Naive thymus-derived CD8-positive, alpha-beta T cell (primary cell): Measurements from ENCODE around the gene TGFA. TPM values are rescaled to one million over a fixed set of nuclear protein-coding genes. Genes with fewer than 3 reads are reported as not detected.
A peak's percentile ranks its signal among the peaks of the same experiment; 100 is the strongest.

ENCODE experiments used
- ATAC-seq, 2 donors: fragments of 150-1000 bp; cut with Tn5 transposase in 1 of 2; sonication (Bioruptor Pico), chemical (Tn5 transposase) in 1 of 2; 1 replicate in 1 of 2; 2 replicates in 1 of 2; pipeline ENCODE4 v1.10.0; 2021; ENCODE audit warnings: mild to moderate bottlenecking in 2 of 2, moderate library complexity in 2 of 2
- POLR2A ChIA-PET: fragments of 350-600 bp; sonication (Branson Sonifier 250); formaldehyde crosslinking; loops from one replicate; lab custom pipeline; 2021; ENCODE audit warnings: antibody characterized with exemption; lab: Charles Lee
- DNase-seq, 10 donors: peaks; one replicate each; pipeline versions ENCODE4 v3.0.0 to v3.0.0-alpha.2; 2020 to 2022
- H3K27ac Mint-ChIP-seq, 10 donors: one replicate each; pipeline ENCODE4 v1.8.0; 2020 to 2022; ENCODE audit warnings: mild to moderate bottlenecking in 10 of 10, mixed read lengths in 10 of 10, moderate library complexity in 4 of 10, inconsistent platforms in 1 of 10
- H3K27me3 Mint-ChIP-seq, 5 donors: one replicate each; pipeline ENCODE4 v1.8.0; 2021 to 2022; ENCODE audit warnings: mixed read lengths in 5 of 5
- H3K36me3 Mint-ChIP-seq, 3 donors: one replicate each; pipeline ENCODE4 v1.8.0; 2020 to 2022; ENCODE audit warnings: mixed read lengths in 3 of 3, mild to moderate bottlenecking in 2 of 3, inconsistent platforms in 1 of 3
- H3K4me1 Mint-ChIP-seq, 4 donors: one replicate each; pipeline ENCODE4 v1.8.0; 2021 to 2022; ENCODE audit warnings: mixed read lengths in 4 of 4
- H3K4me3 Mint-ChIP-seq, 10 donors: one replicate each; pipeline ENCODE4 v1.8.0; 2020 to 2022; ENCODE audit warnings: mild to moderate bottlenecking in 10 of 10, mixed read lengths in 10 of 10, moderate library complexity in 6 of 10, inconsistent platforms in 1 of 10
- H3K9me3 Mint-ChIP-seq, 9 donors: one replicate each; pipeline ENCODE4 v1.8.0; 2020 to 2022; ENCODE audit warnings: mixed read lengths in 9 of 9, mild to moderate bottlenecking in 3 of 9, inconsistent platforms in 1 of 9, moderate library complexity in 1 of 9
- polyA plus RNA-seq, 3 donors: library from polyadenylated mRNA; unstranded; fragments of 300-500 nt; fragmentation: Illumina TruSeq; gene quantifications; one replicate each; pipeline ENCODE4 v1.2.3, GENCODE V29; 2021
- total RNA-seq, 8 experiments: library from RNA in 2 of 8; stranded (reverse) in 2 of 8; gene quantifications; one replicate each; pipeline ENCODE4 v1.2.3 and lab custom pipeline; 2021 to 2026

The TGFA gene
- total and polyA plus RNA-seq, 5 experiments from 2014 or later = 0.61 to 1.5 (median 0.76) TPM

GRCh38 chr2:70529610-70530009 lies 24.0 kb downstream of the TGFA start:
- Mint-ChIP-seq H3K9me3 (peaks cover 0 to 2% (median 0%) of the 10 kb centered on the region in 9 donors), H3K27ac (peak overlapping the region in 2 of 10 donors; percentile 19 to 71), H3K36me3 (peaks cover 0 to 7% (median 4%) of the 10 kb centered on the region in 3 donors), H3K4me1 (peaks cover 0 to 30% (median 3%) of the 10 kb centered on the region in 4 donors), H3K4me3 (no peak overlapping the region), H3K27me3 (no peaks in the 10 kb centered on the region)
- DNase-seq = no peak
- no peak for ATAC-seq
- POLR2A ChIA-PET = no interaction called here

GRCh38 chr2:70528929-70529328 lies 24.7 kb downstream of the TGFA start:
- H3K27ac Mint-ChIP-seq = no peak overlapping the region
- DNase-seq (no peak), ATAC-seq (no peak)
- H3K36me3 Mint-ChIP-seq = peaks cover 0 to 7% (median 4%) of the 10 kb centered on the region in 3 donors
- no peaks in the 10 kb centered on the region for H3K27me3 Mint-ChIP-seq
- H3K4me3 Mint-ChIP-seq = no peak overlapping the region
- POLR2A ChIA-PET = no interaction called here
- H3K4me1 Mint-ChIP-seq = peaks cover 6 to 34% (median 10%) of the 10 kb centered on the region in 4 donors
- H3K9me3 Mint-ChIP-seq = peaks cover 0 to 2% (median 0%) of the 10 kb centered on the region in 9 donors

- peaks cover 0 to 7% (median 4%) of the 10 kb centered on the region in 3 donors for H3K36me3 Mint-ChIP-seq
- H3K4me1 Mint-ChIP-seq = peaks cover 12 to 36% (median 17%) of the 10 kb centered on the region in 4 donors
- H3K4me3 Mint-ChIP-seq = no peak overlapping the region
- DNase-seq (no peak), ATAC-seq (no peak)
- H3K27me3 Mint-ChIP-seq = no peaks in the 10 kb centered on the region
- POLR2A ChIA-PET = no interaction called here
- H3K27ac Mint-ChIP-seq = peak overlapping the region in 1 of 10 donors; percentile 11
- H3K9me3 Mint-ChIP-seq = peaks cover 0 to 2% (median 0%) of the 10 kb centered on the region in 9 donors
Measured at GRCh38 chr2:70528276-70528675, 25.4 kb downstream of the TGFA start.

GRCh38 chr2:70527447-70528080 lies 26.1 kb downstream of the TGFA start:
- DNase-seq (no peak), ATAC-seq (no peak)
- H3K9me3 Mint-ChIP-seq = peaks cover 0 to 2% (median 0%) of the 10 kb centered on the region in 9 donors
- no peak overlapping the region for H3K4me3 Mint-ChIP-seq
- peaks cover 0 to 7% (median 4%) of the 10 kb centered on the region in 3 donors for H3K36me3 Mint-ChIP-seq
- H3K27ac Mint-ChIP-seq = no peak overlapping the region
- peaks cover 13 to 39% (median 19%) of the 10 kb centered on the region in 4 donors for H3K4me1 Mint-ChIP-seq
- POLR2A ChIA-PET = no interaction called here
- H3K27me3 Mint-ChIP-seq = no peaks in the 10 kb centered on the region

GRCh38 chr2:70526126-70526525 lies 27.5 kb downstream of the TGFA start:
- no peak for ATAC-seq
- peaks cover 13 to 31% (median 19%) of the 10 kb centered on the region in 4 donors for H3K4me1 Mint-ChIP-seq
- H3K27ac Mint-ChIP-seq = peak overlapping the region in 2 of 10 donors; percentile 40 to 69
- no peak overlapping the region for H3K4me3 Mint-ChIP-seq
- H3K9me3 Mint-ChIP-seq = no peaks in the 10 kb centered on the region
- H3K36me3 Mint-ChIP-seq = no peaks in the 10 kb centered on the region
- DNase-seq = no peak
- POLR2A ChIA-PET = no interaction called here
- H3K27me3 Mint-ChIP-seq = no peaks in the 10 kb centered on the region

DNA sequence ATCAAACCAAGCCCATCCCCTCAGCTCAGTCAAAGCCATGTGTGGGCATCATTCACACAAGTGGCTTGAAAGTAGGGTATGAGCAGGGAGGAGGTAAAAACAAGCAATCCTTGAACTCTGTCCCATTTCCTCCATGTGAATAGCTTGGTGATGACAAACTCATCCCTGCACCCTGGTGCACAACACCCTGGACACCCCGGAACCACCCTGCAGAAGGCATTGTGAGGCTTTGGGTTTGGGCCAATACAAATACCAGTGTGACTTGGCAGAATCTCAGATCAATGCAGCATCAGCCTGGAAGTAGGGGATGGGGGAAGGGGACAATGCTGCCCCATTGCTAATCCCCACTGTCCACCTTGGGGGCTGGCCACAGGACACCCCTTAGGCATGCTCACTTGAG lies 28.6 kb downstream of the TGFA start:
- peaks cover 13 to 31% (median 19%) of the 10 kb centered on the region in 4 donors for H3K4me1 Mint-ChIP-seq

DNA sequence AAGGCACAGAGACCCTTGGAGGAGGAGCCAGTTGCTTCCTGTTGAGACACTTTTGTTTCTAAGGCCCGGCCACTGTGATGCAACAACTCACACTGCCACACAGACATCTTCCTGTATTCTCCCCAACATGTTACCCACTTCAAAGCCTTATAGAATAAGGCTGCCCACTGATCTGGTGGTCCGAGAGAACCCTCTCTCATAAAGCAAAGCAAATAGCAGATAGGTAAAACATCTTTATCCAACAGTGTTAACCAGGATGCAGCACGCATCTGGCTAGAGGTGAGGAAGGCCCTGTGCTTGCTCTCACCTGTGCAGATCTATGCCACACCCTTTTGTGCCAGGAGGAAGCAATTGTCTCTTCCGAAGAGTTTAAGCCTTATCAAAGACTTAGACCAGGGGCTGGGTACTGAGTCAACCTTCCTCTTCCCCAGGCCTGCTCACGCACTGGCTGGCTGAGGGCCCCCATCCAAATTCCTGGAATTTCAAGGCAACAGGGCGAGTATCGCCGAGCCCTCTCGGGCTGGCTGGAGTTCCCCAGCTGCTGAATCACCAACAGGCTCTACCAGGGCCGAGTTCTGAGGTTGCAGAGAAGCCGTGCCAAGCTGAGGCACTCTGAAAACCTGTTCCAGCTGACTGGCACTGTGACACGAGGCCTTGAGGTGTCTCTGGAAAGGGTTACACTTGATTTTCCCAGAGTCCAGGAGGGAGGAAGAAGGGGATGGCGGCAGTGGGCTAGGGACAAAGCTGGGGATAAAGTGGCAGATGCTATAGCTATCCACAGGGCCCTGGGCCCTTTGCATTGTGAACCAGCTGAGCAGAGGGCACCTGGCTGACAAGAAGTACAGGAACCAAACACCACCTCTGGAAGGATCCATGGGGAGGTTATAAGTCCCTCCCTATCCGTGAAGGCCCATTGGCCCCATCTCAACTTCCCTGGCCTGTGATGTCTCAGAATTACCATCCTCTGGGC lies 29.3 kb downstream of the TGFA start:
- Mint-ChIP-seq H3K36me3 (no peaks in the 10 kb centered on the region), H3K27ac (peak overlapping the region; percentile 71 to 94 (median 85)), H3K27me3 (no peaks in the 10 kb centered on the region), H3K4me1 (peaks cover 13 to 25% (median 19%) of the 10 kb centered on the region in 4 donors), H3K9me3 (no peaks in the 10 kb centered on the region), H3K4me3 (peak overlapping the region in 9 of 10 donors; percentile 5 to 72 (median 65))
- DNase-seq = peak in 5 of 10 donors; percentile 21 to 45 (median 27)
- ATAC-seq = peak; percentile 75 to 82
- POLR2A ChIA-PET = interaction anchor here (0.5 to 0.6 kb wide), 2 partner anchors 354 to 1017 kb away, joined by 3 to 4 read pairs; no protein-coding TSS in a partner anchor

More for the DNA sequence above, 28.6 kb downstream of the TGFA start:
- H3K27ac Mint-ChIP-seq = peak overlapping the region in 5 of 10 donors; percentile 24 to 84 (median 57)
- ATAC-seq (no peak), DNase-seq (no peak)
- H3K9me3 Mint-ChIP-seq = no peaks in the 10 kb centered on the region
- H3K4me3 Mint-ChIP-seq = no peak overlapping the region
- no peaks in the 10 kb centered on the region for H3K27me3 Mint-ChIP-seq
- POLR2A ChIA-PET = no interaction called here
- no peaks in the 10 kb centered on the region for H3K36me3 Mint-ChIP-seq

- no peaks in the 10 kb centered on the region for H3K27me3 Mint-ChIP-seq
- H3K4me1 Mint-ChIP-seq = peaks cover 16 to 23% (median 19%) of the 10 kb centered on the region in 4 donors
- DNase-seq = no peak
- H3K9me3 Mint-ChIP-seq = no peaks in the 10 kb centered on the region
- ATAC-seq = peak in 1 of 2 donors; percentile 39
- H3K27ac Mint-ChIP-seq = peak overlapping the region; percentile 71 to 94 (median 85)
- POLR2A ChIA-PET = no interaction called here
- no peaks in the 10 kb centered on the region for H3K36me3 Mint-ChIP-seq
- peak overlapping the region in 9 of 10 donors; percentile 5 to 72 (median 42) for H3K4me3 Mint-ChIP-seq
Measured at GRCh38 chr2:70523672-70523995, 30.0 kb downstream of the TGFA start.

GRCh38 chr2:70522627-70523026 lies 31.0 kb downstream of the TGFA start:
- Mint-ChIP-seq H3K27ac (no peak overlapping the region), H3K27me3 (no peaks in the 10 kb centered on the region), H3K4me3 (no peak overlapping the region), H3K36me3 (no peaks in the 10 kb centered on the region), H3K4me1 (peaks cover 16 to 24% (median 20%) of the 10 kb centered on the region in 4 donors), H3K9me3 (no peaks in the 10 kb centered on the region)
- no peak for DNase-seq
- no peak for ATAC-seq
- POLR2A ChIA-PET = no interaction called here

- Mint-ChIP-seq H3K27ac (peak overlapping the region in 2 of 10 donors; percentile 53 to 91), H3K36me3 (no peaks in the 10 kb centered on the region), H3K4me3 (no peak overlapping the region), H3K9me3 (no peaks in the 10 kb centered on the region), H3K27me3 (no peaks in the 10 kb centered on the region), H3K4me1 (peaks cover 16 to 35% (median 25%) of the 10 kb centered on the region in 4 donors)
- no peak for DNase-seq
- no peak for ATAC-seq
- POLR2A ChIA-PET = interaction anchor here (0.5 kb wide), 1 partner anchor 135 kb away, joined by 6 read pairs; no protein-coding TSS in a partner anchor
Measured at GRCh38 chr2:70520825-70521224, 32.8 kb downstream of the TGFA start.

- no peaks in the 10 kb centered on the region for H3K27me3 Mint-ChIP-seq
- ATAC-seq (no peak), DNase-seq (no peak)
- POLR2A ChIA-PET = no interaction called here
- H3K36me3 Mint-ChIP-seq = no peaks in the 10 kb centered on the region
- no peak overlapping the region for H3K4me3 Mint-ChIP-seq
- H3K9me3 Mint-ChIP-seq = no peaks in the 10 kb centered on the region
- H3K4me1 Mint-ChIP-seq = peaks cover 14 to 28% (median 21%) of the 10 kb centered on the region in 4 donors
- peak overlapping the region in 1 of 10 donors; percentile 63 for H3K27ac Mint-ChIP-seq
Measured at GRCh38 chr2:70519453-70519852, 34.2 kb downstream of the TGFA start.

DNA sequence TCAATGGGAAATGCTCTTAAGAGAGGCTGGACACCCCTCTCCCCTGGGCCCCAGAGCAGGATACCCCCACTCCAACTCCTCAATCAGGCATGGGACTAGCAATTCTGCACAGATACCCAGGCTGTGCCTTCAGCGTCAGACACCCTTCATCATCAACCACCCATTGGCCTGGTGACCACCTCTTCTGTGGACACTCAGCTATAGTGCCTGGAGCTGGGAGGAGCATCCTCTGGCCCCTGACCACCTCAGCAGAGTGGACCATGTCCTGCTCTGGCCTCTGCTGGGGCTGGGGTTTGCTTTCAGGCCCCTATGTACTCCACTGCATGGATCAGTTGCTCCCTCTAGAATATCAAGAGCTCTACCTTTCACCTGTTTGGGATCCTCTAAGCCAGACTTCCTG lies 35.1 kb downstream of the TGFA start:
- ATAC-seq (no peak), DNase-seq (no peak)
- Mint-ChIP-seq H3K27me3 (no peaks in the 10 kb centered on the region), H3K4me1 (peaks cover 5 to 19% (median 12%) of the 10 kb centered on the region in 4 donors), H3K4me3 (no peak overlapping the region), H3K36me3 (no peaks in the 10 kb centered on the region), H3K9me3 (no peaks in the 10 kb centered on the region), H3K27ac (peak overlapping the region in 2 of 10 donors; percentile 47 to 63)
- POLR2A ChIA-PET = no interaction called here
